ENCODE measurements around the gene SPHKAP.

The SPHKAP gene

GRCh38 chr2:227973241-227973640 lies 208.2 kb downstream of the SPHKAP start:
- TF ChIP-seq ZNF624 (tag by site-specific recombination; IDR thresholded peaks at IDR 0.05) (no peak), ZBTB11 (tag by site-specific recombination; conservative IDR thresholded peaks at IDR 0.05; ENCODE audit: low read depth) (no peak), ZNF16 (tag by site-specific recombination; IDR thresholded peaks at IDR 0.05; ENCODE audit: low read depth) (no peak), ZNF214 (tag by site-specific recombination; IDR thresholded peaks at IDR 0.05; ENCODE audit: borderline replicate concordance) (no peak), ZNF221 (tag by site-specific recombination; IDR thresholded peaks at IDR 0.05; ENCODE audit: borderline replicate concordance) (no peak), ZNF37A (tag by site-specific recombination; IDR thresholded peaks at IDR 0.05) (no peak), HOXD13 (CRISPR knock-in tag; IDR thresholded peaks at IDR 0.05; ENCODE audit: borderline replicate concordance) (no peak), ZNF112 (tag by site-specific recombination; IDR thresholded peaks at IDR 0.05) (no peak), EGR2 (tag by site-specific recombination; IDR thresholded peaks at IDR 0.05; ENCODE audit: low read depth) (no peak), ZBTB26 (tag by site-specific recombination; optimal IDR thresholded peaks at IDR 0.05) (no peak)
- H3K4me1 ChIP-seq (ENCODE audit: control insufficient read depth, insufficient read depth, low read length) = no peaks in the 10 kb centered on the region
- no peaks in the 10 kb centered on the region for H3K36me3 ChIP-seq (ENCODE audit: control insufficient read depth in 2 of 2, insufficient read depth in 1 of 2, low read length in 2 of 2)
- no peak overlapping the region for H3K27ac ChIP-seq (ENCODE audit: extremely low read depth, low read depth, low read length)
- no peak overlapping the region for H3K4me3 ChIP-seq (ENCODE audit: low read depth, low read length)
- no peaks in the 10 kb centered on the region for H3K9me3 ChIP-seq (ENCODE audit: control insufficient read depth, insufficient read depth, low read depth, low read length)
- CTCF ChIA-PET = no interaction called here
- POLR2A ChIA-PET = no interaction called here

- CTCF ChIA-PET = no interaction called here
- TF ChIP-seq CTCF (tag by site-specific recombination; IDR thresholded peaks at IDR 0.05) = no peak
- TF ChIP-seq ZNF521 (tag by site-specific recombination; IDR thresholded peaks at IDR 0.05) = no peak
- no peak for TF ChIP-seq ZBTB10 (tag by site-specific recombination; IDR thresholded peaks at IDR 0.05)
- TF ChIP-seq ZNF404 (tag by site-specific recombination; IDR thresholded peaks at IDR 0.05) = no peak
- no peak for TF ChIP-seq ZNF140 (tag by site-specific recombination; IDR thresholded peaks at IDR 0.05)
- no peak for TF ChIP-seq ZBTB17 (tag by site-specific recombination; IDR thresholded peaks at IDR 0.05)
- TF ChIP-seq ZNF623 (tag by site-specific recombination; IDR thresholded peaks at IDR 0.05) = no peak
Observed at GRCh38 chr2:227971619-227972230, 209.8 kb downstream of the SPHKAP start.

More at GRCh38 chr2:227971619-227972230, 209.8 kb downstream of the SPHKAP start:
- no peaks in the 10 kb centered on the region for H3K4me1 ChIP-seq (ENCODE audit: control insufficient read depth, insufficient read depth, low read length)
- POLR2A ChIA-PET = no interaction called here
- no peaks in the 10 kb centered on the region for H3K36me3 ChIP-seq (ENCODE audit: control insufficient read depth in 2 of 2, insufficient read depth in 1 of 2, low read length in 2 of 2)
- no peaks in the 10 kb centered on the region for H3K9me3 ChIP-seq (ENCODE audit: control insufficient read depth, insufficient read depth, low read depth, low read length)
- H3K27ac ChIP-seq (ENCODE audit: extremely low read depth, low read depth, low read length) = no peak overlapping the region
- no peak overlapping the region for H3K4me3 ChIP-seq (ENCODE audit: low read depth, low read length)

Measured in HEK293 (cell line).